Thoracic aorta (tissue), 2 donors: ENCODE data around the gene AHI1. TPM values are rescaled to one million over a fixed set of nuclear protein-coding genes. Genes with fewer than 3 reads are reported as not detected.
"Not testable (repeated sequence)": the region's sequence is repeated elsewhere in the genome, so short reads cannot be mapped to it uniquely, and the experiment has no call there.

Experiments
- ATAC-seq: fragments of 150-250 bp; one replicate; pipeline ENCODE4 v1.8.0; 2017; ENCODE audit warnings: low read depth; ENCODE audit not compliant: insufficient number of reproducible peaks, low FRiP score
- DNase-seq: peaks from one replicate; pipeline ENCODE4 v3.0.0-alpha.2; 2020; ENCODE audit warnings: low spot score
- H3K27ac ChIP-seq, 2 donors: fragments of 200-600 bp; sonication (generic); 1 replicate in 1 of 2; 2 replicates in 1 of 2; pipeline ENCODE4 v1.5.1; 2016; ENCODE audit warnings: mild to moderate bottlenecking in 2 of 2, moderate library complexity in 2 of 2
- H3K27me3 ChIP-seq: fragments of 200-600 bp; sonication (generic); replicated peaks from 2 replicates; pipeline ENCODE4 v1.6.0; 2016; ENCODE audit warnings: mild to moderate bottlenecking; ENCODE audit not compliant: insufficient read depth
- H3K36me3 ChIP-seq: fragments of 200-600 bp; sonication (generic); one replicate; pipeline ENCODE4 v1.5.1; 2016
- H3K4me1 ChIP-seq, 2 donors: fragments of 200-600 bp; sonication (generic); 1 replicate in 1 of 2; 2 replicates in 1 of 2; pipeline versions ENCODE4 v1.5.1 to v1.6.0; 2016; ENCODE audit warnings: low read depth in 2 of 2, mild to moderate bottlenecking in 1 of 2; ENCODE audit not compliant: control insufficient read depth in 1 of 2
- H3K4me3 ChIP-seq: fragments of 200-600 bp; sonication (generic); 2 replicates; pipeline ENCODE4 v1.5.1; 2016; ENCODE audit warnings: mild to moderate bottlenecking
- H3K9me3 ChIP-seq: fragments of 200-600 bp; sonication (generic); 2 replicates; pipeline ENCODE4 v1.5.1; 2016
- CTCF ChIP-seq: fragments of 200-600 bp; sonication (generic); IDR thresholded peaks from one replicate; pipeline ENCODE4 v1.5.1; 2019; ENCODE audit warnings: antibody characterized with exemption
- total RNA-seq, 2 donors: library from RNA; depleted of rRNA; stranded (reverse); fragments of >200 nt; gene quantifications; one replicate each; pipeline versions ENCODE4 v1.1.0 to v1.2.3, GENCODE V29; 2016

Gene AHI1
- total RNA-seq, 2 donors from 2014 or later: 21.7 to 65.5 TPM

GRCh38 chr6:135250751-135251497 lies 246.6 kb downstream of the AHI1 start:
- no peaks in the 10 kb centered on the region for H3K4me1 ChIP-seq
- DNase-seq (no peak), ATAC-seq (no peak)
- H3K27me3 ChIP-seq: no peaks in the 10 kb centered on the region
- no peaks in the 10 kb centered on the region for H3K9me3 ChIP-seq
- TF ChIP-seq CTCF: no peak
- no peaks in the 10 kb centered on the region for H3K36me3 ChIP-seq
- H3K4me3 ChIP-seq: no peak overlapping the region
- no peak overlapping the region for H3K27ac ChIP-seq

GRCh38 chr6:135250234-135250633 lies 247.3 kb downstream of the AHI1 start:
- no peak for TF ChIP-seq CTCF
- no peaks in the 10 kb centered on the region for H3K9me3 ChIP-seq
- no peak overlapping the region for H3K4me3 ChIP-seq
- no peaks in the 10 kb centered on the region for H3K4me1 ChIP-seq
- ATAC-seq: no peak
- H3K36me3 ChIP-seq: no peaks in the 10 kb centered on the region
- no peak for DNase-seq
- H3K27me3 ChIP-seq: no peaks in the 10 kb centered on the region
- H3K27ac ChIP-seq: no peak overlapping the region

GRCh38 chr6:135246412-135247012 lies 251.0 kb downstream of the AHI1 start:
- not testable (repeated sequence) for H3K27me3 ChIP-seq, ATAC-seq, DNase-seq

GRCh38 chr6:135244805-135245204 lies 252.7 kb downstream of the AHI1 start:
- H3K9me3 ChIP-seq: no peaks in the 10 kb centered on the region
- no peaks in the 10 kb centered on the region for H3K27me3 ChIP-seq
- no peak overlapping the region for H3K4me3 ChIP-seq
- DNase-seq (no peak), ATAC-seq (no peak)
- no peak overlapping the region for H3K27ac ChIP-seq
- H3K4me1 ChIP-seq: no peaks in the 10 kb centered on the region
- no peak for TF ChIP-seq CTCF
- no peaks in the 10 kb centered on the region for H3K36me3 ChIP-seq

More at GRCh38 chr6:135246412-135247012, 251.0 kb downstream of the AHI1 start:
- H3K36me3 ChIP-seq, H3K9me3 ChIP-seq, H3K27ac ChIP-seq, H3K4me1 ChIP-seq, H3K4me3 ChIP-seq: not testable (repeated sequence)

- no peak for ATAC-seq
These were observed 253.4 kb downstream of the AHI1 start for GRCh38 chr6:135243871-135244796.

More at GRCh38 chr6:135243871-135244796, 253.4 kb downstream of the AHI1 start:
- H3K27me3 ChIP-seq: no peaks in the 10 kb centered on the region
- no peaks in the 10 kb centered on the region for H3K9me3 ChIP-seq
- no peaks in the 10 kb centered on the region for H3K4me1 ChIP-seq
- H3K27ac ChIP-seq: no peak overlapping the region
- TF ChIP-seq CTCF: no peak
- no peaks in the 10 kb centered on the region for H3K36me3 ChIP-seq
- H3K4me3 ChIP-seq: no peak overlapping the region
- DNase-seq: no peak
